HepG2 (cell line): ENCODE measurements around the gene CSMD2. TPM values are rescaled to one million over a fixed set of nuclear protein-coding genes. Genes with fewer than 3 reads are reported as not detected.

Experiments used
- FOSL2 ChIP-seq: sonication (generic); formaldehyde crosslinking; IDR thresholded peaks from 2 replicates; pipeline ENCODE4 v1.4.0; 2020; ENCODE audit warnings: missing genetic modification reagents
- HDAC2 ChIP-seq: sonication (generic); formaldehyde crosslinking; IDR thresholded peaks from 2 replicates; pipeline ENCODE4 v1.4.0; 2020; ENCODE audit warnings: missing genetic modification reagents
- KMT2B ChIP-seq: IDR thresholded peaks from 2 replicates; pipeline ENCODE4 v1.6.1; 2016; ENCODE audit warnings: missing genetic modification reagents, missing compliant biosample characterization
- PITX1 ChIP-seq: sonication (generic); formaldehyde crosslinking; IDR thresholded peaks from 2 replicates; pipeline ENCODE4 v1.5.1; 2020; ENCODE audit warnings: mild to moderate bottlenecking, missing genetic modification reagents
- SATB2 ChIP-seq: sonication (generic); formaldehyde crosslinking; IDR thresholded peaks from 2 replicates; pipeline ENCODE4 v1.5.0; 2020; ENCODE audit warnings: missing genetic modification reagents
- SMC3 ChIP-seq: IDR thresholded peaks from 2 replicates; pipeline ENCODE4 v1.6.1; 2011; ENCODE audit warnings: low read length, improper control_type of control experiment
- SNRNP70 ChIP-seq: fragments of 200-400 bp; formaldehyde crosslinking; IDR thresholded peaks from 2 replicates; pipeline ENCODE4 v1.6.1; 2017; ENCODE audit warnings: mild to moderate bottlenecking, low read depth, low read length, moderate library complexity
- SRSF9 ChIP-seq: fragments of 200-400 bp; formaldehyde crosslinking; IDR thresholded peaks from 2 replicates; pipeline ENCODE4 v1.6.1; 2018; ENCODE audit warnings: borderline replicate concordance, mild to moderate bottlenecking, low read depth, low read length; ENCODE audit not compliant: insufficient read depth, poor library complexity, severe bottlenecking
- TEAD3 ChIP-seq: optimal IDR thresholded peaks from 2 replicates; pipeline ENCODE3; 2016; ENCODE audit warnings: borderline replicate concordance
- YEATS4 ChIP-seq: sonication (generic); formaldehyde crosslinking; IDR thresholded peaks from 2 replicates; pipeline ENCODE4 v1.4.0; 2020; ENCODE audit warnings: missing genetic modification reagents, borderline replicate concordance
- ZNF17 ChIP-seq: sonication (generic); formaldehyde crosslinking; IDR thresholded peaks from 2 replicates; pipeline ENCODE4 v1.5.0; 2020; ENCODE audit warnings: mild to moderate bottlenecking, missing genetic modification reagents
- ZNF225 ChIP-seq: sonication (generic); formaldehyde crosslinking; IDR thresholded peaks from 2 replicates; pipeline ENCODE4 v1.4.0; 2020; ENCODE audit warnings: mild to moderate bottlenecking, missing genetic modification reagents
- ZSCAN20 ChIP-seq: sonication (generic); formaldehyde crosslinking; IDR thresholded peaks from 2 replicates; pipeline ENCODE4 v1.4.0; 2020; ENCODE audit warnings: missing genetic modification reagents, mild to moderate bottlenecking, borderline replicate concordance
- ZSCAN21 ChIP-seq: sonication (generic); formaldehyde crosslinking; IDR thresholded peaks from 2 replicates; pipeline ENCODE4 v1.8.0; 2022; ENCODE audit warnings: mild to moderate bottlenecking, missing genetic modification reagents, moderate library complexity, borderline replicate concordance
- polyA plus RNA-seq, 8 experiments: library from polyadenylated mRNA; depleted of rRNA in 3 of 8; stranded (reverse) in 7 of 8; unstranded in 1 of 8; fragments of >200 nt; fragmentation: Illumina TruSeq in 4 of 8; extraction: Trizol in 4 of 8; gene quantifications; 2 replicates each; pipeline versions ENCODE4 v1.2.1 to v1.2.3, GENCODE V29; 2011 to 2016; ENCODE audit warnings: low read depth in 4 of 8, missing spikeins in 1 of 8, mixed read lengths in 1 of 8; ENCODE audit not compliant: insufficient read depth in 1 of 8
- total RNA-seq, 5 experiments: library from RNA; depleted of rRNA; stranded (reverse); fragments of >200 nt; fragmentation: Illumina TruSeq; extraction: Trizol; gene quantifications; 2 replicates each; pipeline ENCODE4 v1.2.3, GENCODE V29; 2016; ENCODE audit warnings: low read depth in 1 of 5
- TF ChIP-seq, protein P1 (sequence below): sonication (generic); formaldehyde crosslinking; IDR thresholded peaks from 2 replicates; pipeline ENCODE4 v1.4.0; 2020; ENCODE audit warnings: missing genetic modification reagents, borderline replicate concordance
- TF ChIP-seq, protein P2 (sequence below): IDR thresholded peaks from 2 replicates; pipeline ENCODE4 v1.6.1; 2012; ENCODE audit warnings: low read length, improper control_type of control experiment
- TF ChIP-seq, protein P3 (sequence below): sonication (generic); formaldehyde crosslinking; IDR thresholded peaks from 2 replicates; pipeline ENCODE4 v1.4.0; 2020; ENCODE audit warnings: missing genetic modification reagents
- TF ChIP-seq, protein P4 (sequence below): sonication (generic); formaldehyde crosslinking; IDR thresholded peaks from 2 replicates; pipeline ENCODE4 v1.4.0; 2020; ENCODE audit warnings: mild to moderate bottlenecking, low read depth, missing genetic modification reagents

Gene CSMD2
- total and polyA plus RNA-seq, 2 of the 13 experiments (the other 11 are each of a cell fraction or from before 2014, with no cell fraction given), result not detected

DNA sequence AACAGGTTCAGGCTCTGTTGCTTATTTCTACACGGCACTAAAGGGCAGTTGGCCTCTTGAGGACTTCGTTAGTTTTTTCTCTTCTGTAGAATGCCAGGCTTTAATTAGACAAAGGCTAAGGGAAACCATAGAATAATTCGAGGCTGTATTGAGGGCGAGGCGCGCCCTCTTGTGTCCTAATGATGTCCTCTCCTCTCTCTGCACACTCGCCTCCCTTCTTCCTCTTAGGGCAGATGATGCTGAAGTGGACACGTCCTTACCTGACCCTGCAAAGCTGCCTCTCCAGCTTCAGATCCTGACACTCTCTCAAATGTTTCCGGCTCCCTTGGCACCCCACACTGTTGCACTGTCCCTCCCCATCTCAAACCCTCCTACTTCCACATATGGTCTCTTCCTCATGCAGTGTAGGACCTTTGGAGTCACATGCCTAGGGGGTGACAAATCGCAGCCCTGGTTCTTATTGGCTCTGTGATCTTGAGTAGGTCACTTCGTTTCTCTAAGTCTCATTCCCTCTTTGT lies 694.5 kb downstream of the CSMD2 start (continued):
- TF ChIP-seq SMC3 (peak; percentile 73), ZSCAN21 (CRISPR knock-in tag) (no peak), KMT2B (no peak), FOSL2 (CRISPR knock-in tag) (0 out of 2 replicates have a peak, but pooled peaks have one; percentile 17), YEATS4 (CRISPR knock-in tag) (no peak), SNRNP70 (no peak), HDAC2 (CRISPR knock-in tag) (no peak), SRSF9 (no peak), ZSCAN20 (no peak), SATB2 (CRISPR knock-in tag) (no peak), PITX1 (CRISPR knock-in tag) (no peak), ZNF17 (no peak), TEAD3 (CRISPR knock-in tag) (peak; percentile 35), ZNF225 (no peak)
- TF ChIP-seq, protein P1, sequence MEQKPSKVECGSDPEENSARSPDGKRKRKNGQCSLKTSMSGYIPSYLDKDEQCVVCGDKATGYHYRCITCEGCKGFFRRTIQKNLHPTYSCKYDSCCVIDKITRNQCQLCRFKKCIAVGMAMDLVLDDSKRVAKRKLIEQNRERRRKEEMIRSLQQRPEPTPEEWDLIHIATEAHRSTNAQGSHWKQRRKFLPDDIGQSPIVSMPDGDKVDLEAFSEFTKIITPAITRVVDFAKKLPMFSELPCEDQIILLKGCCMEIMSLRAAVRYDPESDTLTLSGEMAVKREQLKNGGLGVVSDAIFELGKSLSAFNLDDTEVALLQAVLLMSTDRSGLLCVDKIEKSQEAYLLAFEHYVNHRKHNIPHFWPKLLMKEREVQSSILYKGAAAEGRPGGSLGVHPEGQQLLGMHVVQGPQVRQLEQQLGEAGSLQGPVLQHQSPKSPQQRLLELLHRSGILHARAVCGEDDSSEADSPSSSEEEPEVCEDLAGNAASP (CRISPR knock-in tag), result peak; percentile 96; the same call in 1 of the 2 replicates
- TF ChIP-seq, protein P2, sequence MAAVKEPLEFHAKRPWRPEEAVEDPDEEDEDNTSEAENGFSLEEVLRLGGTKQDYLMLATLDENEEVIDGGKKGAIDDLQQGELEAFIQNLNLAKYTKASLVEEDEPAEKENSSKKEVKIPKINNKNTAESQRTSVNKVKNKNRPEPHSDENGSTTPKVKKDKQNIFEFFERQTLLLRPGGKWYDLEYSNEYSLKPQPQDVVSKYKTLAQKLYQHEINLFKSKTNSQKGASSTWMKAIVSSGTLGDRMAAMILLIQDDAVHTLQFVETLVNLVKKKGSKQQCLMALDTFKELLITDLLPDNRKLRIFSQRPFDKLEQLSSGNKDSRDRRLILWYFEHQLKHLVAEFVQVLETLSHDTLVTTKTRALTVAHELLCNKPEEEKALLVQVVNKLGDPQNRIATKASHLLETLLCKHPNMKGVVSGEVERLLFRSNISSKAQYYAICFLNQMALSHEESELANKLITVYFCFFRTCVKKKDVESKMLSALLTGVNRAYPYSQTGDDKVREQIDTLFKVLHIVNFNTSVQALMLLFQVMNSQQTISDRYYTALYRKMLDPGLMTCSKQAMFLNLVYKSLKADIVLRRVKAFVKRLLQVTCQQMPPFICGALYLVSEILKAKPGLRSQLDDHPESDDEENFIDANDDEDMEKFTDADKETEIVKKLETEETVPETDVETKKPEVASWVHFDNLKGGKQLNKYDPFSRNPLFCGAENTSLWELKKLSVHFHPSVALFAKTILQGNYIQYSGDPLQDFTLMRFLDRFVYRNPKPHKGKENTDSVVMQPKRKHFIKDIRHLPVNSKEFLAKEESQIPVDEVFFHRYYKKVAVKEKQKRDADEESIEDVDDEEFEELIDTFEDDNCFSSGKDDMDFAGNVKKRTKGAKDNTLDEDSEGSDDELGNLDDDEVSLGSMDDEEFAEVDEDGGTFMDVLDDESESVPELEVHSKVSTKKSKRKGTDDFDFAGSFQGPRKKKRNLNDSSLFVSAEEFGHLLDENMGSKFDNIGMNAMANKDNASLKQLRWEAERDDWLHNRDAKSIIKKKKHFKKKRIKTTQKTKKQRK, result no peak
- TF ChIP-seq, protein P3, sequence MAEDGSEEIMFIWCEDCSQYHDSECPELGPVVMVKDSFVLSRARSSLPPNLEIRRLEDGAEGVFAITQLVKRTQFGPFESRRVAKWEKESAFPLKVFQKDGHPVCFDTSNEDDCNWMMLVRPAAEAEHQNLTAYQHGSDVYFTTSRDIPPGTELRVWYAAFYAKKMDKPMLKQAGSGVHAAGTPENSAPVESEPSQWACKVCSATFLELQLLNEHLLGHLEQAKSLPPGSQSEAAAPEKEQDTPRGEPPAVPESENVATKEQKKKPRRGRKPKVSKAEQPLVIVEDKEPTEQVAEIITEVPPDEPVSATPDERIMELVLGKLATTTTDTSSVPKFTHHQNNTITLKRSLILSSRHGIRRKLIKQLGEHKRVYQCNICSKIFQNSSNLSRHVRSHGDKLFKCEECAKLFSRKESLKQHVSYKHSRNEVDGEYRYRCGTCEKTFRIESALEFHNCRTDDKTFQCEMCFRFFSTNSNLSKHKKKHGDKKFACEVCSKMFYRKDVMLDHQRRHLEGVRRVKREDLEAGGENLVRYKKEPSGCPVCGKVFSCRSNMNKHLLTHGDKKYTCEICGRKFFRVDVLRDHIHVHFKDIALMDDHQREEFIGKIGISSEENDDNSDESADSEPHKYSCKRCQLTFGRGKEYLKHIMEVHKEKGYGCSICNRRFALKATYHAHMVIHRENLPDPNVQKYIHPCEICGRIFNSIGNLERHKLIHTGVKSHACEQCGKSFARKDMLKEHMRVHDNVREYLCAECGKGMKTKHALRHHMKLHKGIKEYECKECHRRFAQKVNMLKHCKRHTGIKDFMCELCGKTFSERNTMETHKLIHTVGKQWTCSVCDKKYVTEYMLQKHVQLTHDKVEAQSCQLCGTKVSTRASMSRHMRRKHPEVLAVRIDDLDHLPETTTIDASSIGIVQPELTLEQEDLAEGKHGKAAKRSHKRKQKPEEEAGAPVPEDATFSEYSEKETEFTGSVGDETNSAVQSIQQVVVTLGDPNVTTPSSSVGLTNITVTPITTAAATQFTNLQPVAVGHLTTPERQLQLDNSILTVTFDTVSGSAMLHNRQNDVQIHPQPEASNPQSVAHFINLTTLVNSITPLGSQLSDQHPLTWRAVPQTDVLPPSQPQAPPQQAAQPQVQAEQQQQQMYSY (CRISPR knock-in tag), result no peak
- TF ChIP-seq, protein P4, sequence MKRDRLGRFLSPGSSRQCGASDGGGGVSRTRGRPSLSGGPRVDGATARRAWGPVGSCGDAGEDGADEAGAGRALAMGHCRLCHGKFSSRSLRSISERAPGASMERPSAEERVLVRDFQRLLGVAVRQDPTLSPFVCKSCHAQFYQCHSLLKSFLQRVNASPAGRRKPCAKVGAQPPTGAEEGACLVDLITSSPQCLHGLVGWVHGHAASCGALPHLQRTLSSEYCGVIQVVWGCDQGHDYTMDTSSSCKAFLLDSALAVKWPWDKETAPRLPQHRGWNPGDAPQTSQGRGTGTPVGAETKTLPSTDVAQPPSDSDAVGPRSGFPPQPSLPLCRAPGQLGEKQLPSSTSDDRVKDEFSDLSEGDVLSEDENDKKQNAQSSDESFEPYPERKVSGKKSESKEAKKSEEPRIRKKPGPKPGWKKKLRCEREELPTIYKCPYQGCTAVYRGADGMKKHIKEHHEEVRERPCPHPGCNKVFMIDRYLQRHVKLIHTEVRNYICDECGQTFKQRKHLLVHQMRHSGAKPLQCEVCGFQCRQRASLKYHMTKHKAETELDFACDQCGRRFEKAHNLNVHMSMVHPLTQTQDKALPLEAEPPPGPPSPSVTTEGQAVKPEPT (CRISPR knock-in tag), result no peak
